Measurements from ENCODE around the gene LUC7L2. TPM values are rescaled to one million over a fixed set of nuclear protein-coding genes. Genes with fewer than 3 reads are reported as not detected.

Gene LUC7L2, protein sequence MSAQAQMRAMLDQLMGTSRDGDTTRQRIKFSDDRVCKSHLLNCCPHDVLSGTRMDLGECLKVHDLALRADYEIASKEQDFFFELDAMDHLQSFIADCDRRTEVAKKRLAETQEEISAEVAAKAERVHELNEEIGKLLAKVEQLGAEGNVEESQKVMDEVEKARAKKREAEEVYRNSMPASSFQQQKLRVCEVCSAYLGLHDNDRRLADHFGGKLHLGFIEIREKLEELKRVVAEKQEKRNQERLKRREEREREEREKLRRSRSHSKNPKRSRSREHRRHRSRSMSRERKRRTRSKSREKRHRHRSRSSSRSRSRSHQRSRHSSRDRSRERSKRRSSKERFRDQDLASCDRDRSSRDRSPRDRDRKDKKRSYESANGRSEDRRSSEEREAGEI
- 37.0 and 54.2 TPM in 2 replicates for total RNA-seq

DNA sequence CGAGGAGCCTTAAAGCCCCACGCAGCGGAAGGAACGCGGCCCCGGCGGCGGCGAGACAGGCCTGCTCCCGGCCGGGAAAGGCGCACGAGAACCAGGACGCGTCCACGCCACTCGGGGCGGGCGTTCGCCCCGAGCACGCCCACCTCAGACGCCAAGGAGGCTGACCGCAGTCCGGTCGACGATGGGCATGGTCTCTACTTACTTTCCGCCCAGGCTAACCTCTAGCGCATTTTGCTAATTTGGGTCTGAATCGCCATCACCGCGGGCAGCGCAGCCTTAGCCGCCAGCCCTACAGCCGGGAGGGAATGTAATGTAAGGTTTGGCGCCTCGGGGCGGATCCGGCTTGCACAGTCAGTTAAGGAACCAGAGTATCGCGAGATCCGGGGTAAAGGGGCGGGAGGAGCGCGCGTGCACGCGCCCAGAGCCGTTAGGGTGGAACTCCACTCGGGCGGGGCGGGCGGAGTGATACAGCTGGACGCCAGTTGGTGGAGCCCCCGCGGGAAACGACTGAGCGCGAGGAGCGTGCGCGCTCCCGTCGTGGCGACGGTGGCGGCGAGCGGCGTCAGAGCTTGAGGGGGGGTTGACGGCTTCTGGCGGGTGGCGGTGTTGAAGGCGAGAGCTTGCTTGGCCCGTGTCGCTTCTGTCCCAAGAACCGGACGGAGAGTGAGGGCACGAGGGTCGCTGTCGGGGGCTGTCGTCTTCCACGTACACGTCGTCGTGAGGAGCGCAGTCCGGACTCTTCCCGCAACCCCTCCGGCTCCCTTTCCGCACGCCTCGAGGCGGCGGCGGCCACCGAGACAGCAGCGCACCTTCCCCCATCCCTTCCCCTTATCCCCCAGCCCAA, at the start of gene LUC7L2:
Gene LUC7L2 (plus strand): TSS at position 529 of the 844 bp plus-strand sequence. CDS start 368 bp downstream, outside the sequence.

GRCh38 chr7:139341058-139341775, 18.5 kb upstream of the LUC7L2 start, which contains the start of gene FMC1:
Gene FMC1 (plus strand): TSS chr7:139341337. CDS start chr7:139341385, 48 bp downstream.

Other genes starting within 250 kb of the LUC7L2 start
- gene UBN2, start 128.7 kb upstream of the LUC7L2 start, total RNA-seq: 3.1 and 5.0 TPM in 2 replicates
- gene FMC1, start 18.6 kb upstream of the LUC7L2 start, total RNA-seq: 6.1 and 9.4 TPM in 2 replicates
- gene KLRG2, start 123.8 kb downstream of the LUC7L2 start, total RNA-seq: not detected in 2 replicates
- not detected in 2 replicates for gene CLEC2L, start 163.8 kb downstream of the LUC7L2 start, total RNA-seq